Ishikawa (cell line): Measurements from ENCODE around the gene TPO.

ENCODE experiments used
- CEBPB ChIP-seq: IDR thresholded peaks from 2 replicates; pipeline ENCODE4 v1.6.1; 2012
- CREB1 ChIP-seq: IDR thresholded peaks from 2 replicates; pipeline ENCODE4 v1.6.1; 2012; ENCODE audit warnings: low read depth
- EGR1 ChIP-seq: IDR thresholded peaks from 2 replicates; pipeline ENCODE4 v1.6.1; 2012
- EP300 ChIP-seq: IDR thresholded peaks from 2 replicates; pipeline ENCODE4 v1.6.1; 2012; ENCODE audit warnings: borderline replicate concordance
- FOXM1 ChIP-seq: IDR thresholded peaks from 2 replicates; pipeline ENCODE4 v1.6.1; 2012; ENCODE audit warnings: low read depth, borderline replicate concordance
- MAX ChIP-seq: IDR thresholded peaks from 2 replicates; pipeline ENCODE4 v1.6.1; 2012
- NFIC ChIP-seq: IDR thresholded peaks from 2 replicates; pipeline ENCODE4 v1.6.1; 2012
- RAD21 ChIP-seq: IDR thresholded peaks from 2 replicates; pipeline ENCODE4 v1.6.1; 2012; ENCODE audit warnings: low read depth
- REST ChIP-seq: IDR thresholded peaks from 2 replicates; pipeline ENCODE4 v1.6.1; 2012; ENCODE audit warnings: low read depth, mild to moderate bottlenecking
- TAF1 ChIP-seq: IDR thresholded peaks from 2 replicates; pipeline ENCODE4 v1.6.1; 2012; ENCODE audit warnings: low read depth, mild to moderate bottlenecking
- TCF12 ChIP-seq: IDR thresholded peaks from 2 replicates; pipeline ENCODE4 v1.6.1; 2012; ENCODE audit warnings: low read depth
- TEAD4 ChIP-seq: IDR thresholded peaks from 2 replicates; pipeline ENCODE4 v1.6.1; 2012
- USF1 ChIP-seq: IDR thresholded peaks from 2 replicates; pipeline ENCODE4 v1.6.1; 2012
- YY1 ChIP-seq: IDR thresholded peaks from 2 replicates; pipeline ENCODE4 v1.6.1; 2012; ENCODE audit warnings: low read depth
- ZBTB7A ChIP-seq: IDR thresholded peaks from 2 replicates; pipeline ENCODE4 v1.6.1; 2012; ENCODE audit warnings: low read depth

Gene TPO

GRCh38 chr2:1495676-1496358 is 82.6 kb downstream of the TPO start:
- TF ChIP-seq USF1, result no peak

GRCh38 chr2:1496359-1496821 is 83.1 kb downstream of the TPO start:
- TF ChIP-seq CREB1, result no peak

GRCh38 chr2:1497122-1497611 is 83.9 kb downstream of the TPO start:
- TF ChIP-seq CEBPB (no peak), ZBTB7A (no peak), TAF1 (no peak), RAD21 (no peak), NFIC (no peak), EGR1 (no peak)

GRCh38 chr2:1498176-1498575 is 84.9 kb downstream of the TPO start:
- TF ChIP-seq TCF12 (no peak), FOXM1 (no peak), NFIC (no peak), MAX (no peak), CEBPB (no peak), EGR1 (no peak), EP300 (no peak), TAF1 (no peak)

GRCh38 chr2:1499033-1499795 is 86.0 kb downstream of the TPO start:
- TF ChIP-seq RAD21, result no peak
- TF ChIP-seq EGR1, result no peak
- TF ChIP-seq ZBTB7A, result no peak

- no peak for TF ChIP-seq CEBPB
- no peak for TF ChIP-seq YY1
- no peak for TF ChIP-seq REST
- TF ChIP-seq FOXM1, result no peak
- TF ChIP-seq MAX, result no peak
- no peak for TF ChIP-seq TCF12
- TF ChIP-seq EP300, result no peak
- no peak for TF ChIP-seq EGR1
- no peak for TF ChIP-seq RAD21
- no peak for TF ChIP-seq CREB1
- TF ChIP-seq NFIC, result no peak
- no peak for TF ChIP-seq TAF1
- no peak for TF ChIP-seq TEAD4
- TF ChIP-seq ZBTB7A, result no peak
- no peak for TF ChIP-seq USF1
Observed at GRCh38 chr2:1501038-1501851, 88.0 kb downstream of the TPO start.

GRCh38 chr2:1501991-1502390 is 88.7 kb downstream of the TPO start:
- TF ChIP-seq MAX (no peak), CEBPB (no peak), TAF1 (no peak), EP300 (no peak), ZBTB7A (no peak), TCF12 (no peak), TEAD4 (no peak), CREB1 (no peak), EGR1 (no peak), YY1 (no peak), NFIC (no peak), REST (no peak), RAD21 (no peak), USF1 (no peak), FOXM1 (no peak)
